ENCODE results near the gene RPL5.

Gene RPL5

DNA sequence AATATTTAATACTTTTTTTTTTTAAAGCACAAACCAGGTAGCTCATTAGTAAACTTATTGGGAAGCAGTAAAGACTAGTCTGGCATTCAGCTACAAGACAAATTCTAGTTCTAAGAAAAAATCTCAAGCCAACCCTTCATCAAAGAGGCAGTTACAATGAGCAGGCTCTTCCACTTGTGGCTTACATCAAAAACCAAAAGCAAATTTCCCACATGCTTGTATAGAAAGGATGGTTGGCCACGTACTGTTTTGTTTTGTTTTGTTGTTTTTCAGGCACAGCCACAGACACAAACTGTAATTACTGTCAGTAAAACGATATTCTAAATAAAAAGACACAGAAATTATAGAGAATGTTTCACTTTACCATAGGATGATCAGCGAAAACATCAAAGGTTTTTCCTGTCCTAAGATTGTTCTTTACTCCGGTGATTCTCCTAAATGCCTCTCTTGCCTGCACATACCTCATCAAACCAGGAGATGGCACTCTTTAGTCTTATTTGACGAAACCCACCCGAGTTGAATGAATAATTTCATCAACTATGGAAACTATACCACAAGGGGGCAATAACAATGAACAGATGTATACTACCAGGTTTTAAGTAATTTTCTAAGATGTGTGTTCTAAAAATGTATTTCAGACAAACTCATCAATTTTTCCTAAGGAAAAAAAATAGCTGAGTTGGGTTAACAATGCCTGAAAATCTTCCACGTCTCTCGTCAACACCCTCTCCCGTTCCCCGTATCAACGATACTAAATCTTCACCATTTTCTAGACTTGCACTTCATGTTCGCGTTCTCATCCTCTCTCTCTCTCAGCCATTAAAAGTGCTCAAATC, 26.9 kb downstream of the RPL5 start:
- DNase-seq, result no peak

DNA sequence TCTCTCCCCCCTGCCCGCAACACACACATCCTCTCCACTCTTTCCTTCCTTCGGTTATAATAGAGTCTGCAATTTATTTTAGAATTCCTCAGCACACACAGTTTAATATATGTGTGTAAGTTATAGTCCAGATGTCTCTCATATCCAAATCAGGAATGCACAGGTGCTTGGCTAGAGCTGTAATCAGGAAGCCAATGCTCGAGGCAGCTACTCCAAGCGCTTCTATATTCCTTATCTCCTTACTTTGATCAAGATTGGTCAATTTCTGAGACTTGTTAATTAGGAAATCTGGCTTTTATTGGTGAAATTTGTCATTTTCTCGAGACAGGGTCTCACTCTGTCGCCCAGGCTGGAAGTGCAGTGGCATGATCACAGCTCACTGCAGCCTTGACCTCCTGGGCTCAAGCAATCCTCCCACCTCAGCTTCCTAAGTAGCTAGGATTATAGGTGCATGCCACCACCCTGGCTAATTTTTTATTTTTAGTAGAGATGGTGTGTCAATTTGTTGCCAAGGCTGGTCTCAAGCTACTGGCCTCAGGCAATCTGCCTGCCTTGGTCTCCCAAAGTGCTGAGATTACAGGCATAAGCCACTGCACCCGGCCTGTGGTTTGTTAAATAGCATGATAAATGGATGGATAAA, 27.7 kb downstream of the RPL5 start:
- DNase-seq, result no peak

DNA sequence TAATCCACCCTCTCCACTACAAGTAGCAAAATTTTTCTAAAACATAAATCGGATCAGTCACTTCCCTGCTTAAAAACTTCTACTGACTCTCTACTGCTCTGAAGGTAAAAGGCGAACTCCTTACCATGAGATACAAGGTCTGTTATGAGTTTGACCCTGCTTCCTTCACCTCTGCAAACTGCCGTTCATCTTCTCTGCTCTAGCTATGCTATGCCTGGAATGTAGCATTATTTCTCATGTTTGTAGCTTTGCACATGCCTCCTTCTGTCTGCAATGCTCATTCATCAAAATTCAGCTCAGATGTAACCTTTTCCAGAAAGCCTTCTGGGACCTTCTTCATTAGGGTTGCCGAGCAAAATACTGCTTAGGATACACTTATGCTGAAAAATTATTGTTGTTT, 30.8 kb downstream of the RPL5 start:
- no peak for DNase-seq

DNA sequence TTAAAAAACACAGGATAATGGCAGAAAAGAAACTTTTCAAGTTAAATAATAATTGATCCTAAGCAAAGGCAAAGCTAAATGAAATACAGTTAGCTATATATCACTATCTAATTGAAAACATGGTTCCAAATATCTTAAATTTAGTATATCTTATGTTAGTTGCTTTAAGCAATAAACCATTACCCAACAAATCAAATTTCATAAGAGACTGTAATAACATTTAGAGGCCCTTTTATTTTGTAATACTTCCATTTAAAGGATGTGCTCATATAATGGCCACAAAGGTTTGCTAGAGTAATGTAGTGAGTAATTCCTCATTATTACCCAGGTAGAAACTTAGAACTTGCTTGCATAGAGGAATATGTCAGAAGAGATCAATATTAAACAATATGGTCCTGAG, 32.3 kb downstream of the RPL5 start:
- DNase-seq, result no peak

DNA sequence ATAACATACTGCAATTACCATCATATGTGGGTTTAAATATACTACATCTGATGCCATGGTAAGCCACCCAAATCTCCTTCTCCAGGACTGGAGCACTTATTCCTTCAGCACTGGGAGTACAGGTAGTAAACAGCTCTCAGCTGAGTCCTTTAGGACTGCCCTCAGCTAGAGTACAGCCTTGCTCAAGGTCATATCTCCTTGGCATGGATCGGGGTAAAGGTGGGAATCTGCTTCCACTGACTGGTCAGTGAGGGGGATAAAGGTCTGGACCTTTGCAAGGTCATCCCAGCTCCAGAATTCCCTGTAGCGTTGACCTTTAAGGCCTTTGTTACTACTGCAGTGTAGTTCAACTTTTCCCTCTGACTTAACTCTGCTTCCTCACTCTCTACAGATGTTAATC, 38.8 kb downstream of the RPL5 start:
- no peak for DNase-seq

DNA sequence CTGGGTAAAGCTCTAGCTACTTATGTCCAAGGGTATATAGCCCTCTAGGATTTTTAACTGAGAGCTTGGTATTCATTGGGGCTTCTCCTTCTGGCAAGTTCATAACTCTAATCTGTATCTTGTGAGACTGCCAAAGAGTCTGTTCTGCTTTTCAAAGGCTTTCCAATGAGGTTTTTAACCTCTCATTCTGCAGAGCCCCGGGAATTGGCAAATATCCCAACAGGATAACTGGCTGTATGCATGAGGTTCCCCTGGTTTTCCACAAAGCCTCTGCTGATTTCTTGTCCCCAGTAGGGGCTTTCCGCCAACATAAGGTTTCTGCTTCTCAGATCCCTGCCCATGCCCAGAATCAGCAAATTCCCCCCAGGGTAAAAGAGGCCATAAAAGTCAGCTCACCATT, 40.9 kb downstream of the RPL5 start:
- no peak for DNase-seq

DNA sequence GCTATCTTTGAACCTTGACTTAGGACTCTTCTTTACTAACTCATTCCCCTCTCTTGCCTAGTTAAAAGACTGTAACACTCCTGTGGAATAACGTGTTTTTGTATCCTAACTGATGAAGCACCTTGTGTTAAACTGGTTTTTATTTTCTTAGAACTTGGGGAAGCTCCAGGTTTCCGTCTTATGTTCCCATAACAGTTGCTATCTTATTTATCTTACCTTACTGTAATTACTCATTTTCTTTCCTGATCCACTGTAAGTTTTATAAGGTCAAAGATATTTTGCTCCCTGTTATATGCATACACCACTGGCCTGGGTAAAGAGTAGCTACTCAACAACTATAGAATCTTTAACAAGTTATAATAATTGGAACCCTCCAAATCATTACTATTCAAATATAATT, 43.1 kb downstream of the RPL5 start:
- DNase-seq, result no peak

DNA sequence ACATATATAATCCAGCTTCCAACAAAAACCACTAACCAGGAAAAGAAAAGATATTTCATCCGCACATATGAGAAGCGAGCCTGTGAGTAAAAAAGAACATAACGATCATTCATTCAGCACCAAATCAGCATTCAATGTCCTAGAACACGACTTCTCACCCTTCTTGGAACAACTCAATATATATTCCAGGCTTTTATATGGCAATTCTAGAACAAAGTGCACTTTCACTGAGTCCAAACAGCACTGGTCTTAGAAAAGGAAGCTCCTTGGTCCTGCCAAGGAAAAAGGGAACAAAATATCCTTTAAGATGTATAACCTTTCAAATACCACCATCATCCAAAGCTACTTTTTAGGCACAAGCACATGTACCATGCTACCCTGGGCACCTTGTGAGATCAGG, 44.5 kb downstream of the RPL5 start:
- DNase-seq, result no peak

DNA sequence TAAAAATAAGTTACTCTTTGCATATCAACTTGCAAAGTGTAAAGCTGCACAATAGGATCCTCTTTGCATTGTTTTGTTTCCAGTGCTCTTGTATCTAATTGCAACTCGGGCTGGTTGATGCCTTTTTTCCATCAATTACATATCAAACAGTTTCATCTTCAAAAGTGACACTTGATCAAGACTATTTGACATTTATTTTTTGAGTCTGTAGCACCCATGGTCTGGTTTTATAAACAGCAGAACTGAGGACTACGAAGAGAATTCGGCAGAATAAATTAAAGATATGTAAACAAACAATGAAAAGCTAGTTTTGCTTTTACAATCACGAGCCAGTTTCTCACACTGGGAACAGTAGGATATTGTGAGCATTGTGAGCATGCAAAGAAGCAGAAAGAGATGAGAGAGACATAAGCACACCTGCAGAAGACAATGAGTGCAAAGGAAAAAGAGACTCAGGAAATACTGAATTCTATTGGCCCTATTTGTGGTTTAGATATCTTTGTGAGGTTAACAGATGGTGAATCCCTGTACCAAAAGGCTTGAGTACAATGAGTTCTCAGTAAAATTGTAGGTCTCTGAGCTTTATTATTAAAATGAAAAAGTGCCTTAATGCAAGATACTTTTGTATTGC, 45.4 kb downstream of the RPL5 start:
- no peak for DNase-seq

DNA sequence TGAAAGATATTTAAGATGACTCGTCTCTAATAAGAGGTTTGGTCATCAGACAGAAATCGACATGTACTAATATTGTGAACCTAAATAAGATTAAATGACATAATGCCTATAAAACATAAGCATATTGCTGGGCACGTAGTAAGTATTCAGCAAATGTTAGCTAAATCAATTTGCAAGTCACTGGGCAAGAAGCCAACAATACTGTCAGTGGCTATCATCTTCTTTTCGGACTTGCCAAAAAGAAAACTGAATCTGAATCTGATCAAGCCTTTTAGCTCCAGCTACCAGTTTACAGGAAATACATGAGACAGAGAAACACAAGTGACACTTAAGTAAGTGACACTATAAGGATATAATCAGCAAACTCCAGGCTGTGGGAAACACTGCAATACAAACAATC, 46.0 kb downstream of the RPL5 start:
- DNase-seq, result no peak

DNA sequence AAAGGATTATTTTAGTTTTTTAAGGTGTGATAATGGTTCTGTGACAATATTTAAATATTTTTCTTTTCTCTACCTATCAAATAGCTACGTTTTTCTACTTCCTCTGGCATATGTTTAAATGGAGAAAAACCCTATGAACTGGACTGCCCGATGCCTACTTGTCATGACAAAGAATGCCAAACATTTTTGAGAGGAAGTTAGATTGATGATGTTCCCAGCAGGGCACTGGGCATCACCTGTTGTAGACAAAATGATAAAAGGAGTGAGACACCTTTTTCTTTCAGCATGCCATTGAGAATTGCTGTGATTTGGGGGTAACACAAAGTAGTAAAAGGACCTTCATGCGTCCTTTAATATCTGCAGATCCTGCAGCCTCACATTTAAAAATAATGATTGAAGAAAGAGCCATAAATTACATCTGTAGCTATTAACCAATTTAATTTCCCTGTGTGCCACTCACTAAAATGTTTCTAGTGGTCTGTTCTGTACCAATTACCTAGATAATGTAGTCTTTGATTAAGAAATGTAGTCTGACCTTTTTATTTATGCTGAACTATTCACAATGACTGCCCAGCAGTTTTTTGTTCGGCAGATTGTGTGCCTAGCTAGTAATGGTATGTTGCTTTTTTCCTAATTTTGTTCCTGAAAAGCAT, 47.6 kb downstream of the RPL5 start:
- DNase-seq, result no peak

DNA sequence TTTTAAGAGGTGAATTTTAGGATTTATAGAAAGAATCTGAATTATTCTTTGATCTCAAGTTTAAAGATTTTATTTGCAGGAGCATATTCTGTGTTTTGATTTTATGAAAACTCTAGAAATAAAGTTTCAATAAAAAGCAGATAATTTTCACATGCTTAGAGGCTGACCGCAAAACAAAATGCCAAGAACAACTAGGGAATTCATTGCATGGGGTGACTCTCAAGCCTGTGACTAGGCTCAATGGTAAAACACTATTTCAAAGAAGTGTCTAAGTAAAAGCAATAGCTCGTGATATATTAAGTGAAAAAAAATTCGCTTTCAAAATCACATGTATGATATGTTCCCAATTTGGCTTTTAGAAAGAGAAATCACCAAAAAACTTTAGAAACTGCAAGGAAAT, 49.6 kb downstream of the RPL5 start:
- no peak for DNase-seq

DNA sequence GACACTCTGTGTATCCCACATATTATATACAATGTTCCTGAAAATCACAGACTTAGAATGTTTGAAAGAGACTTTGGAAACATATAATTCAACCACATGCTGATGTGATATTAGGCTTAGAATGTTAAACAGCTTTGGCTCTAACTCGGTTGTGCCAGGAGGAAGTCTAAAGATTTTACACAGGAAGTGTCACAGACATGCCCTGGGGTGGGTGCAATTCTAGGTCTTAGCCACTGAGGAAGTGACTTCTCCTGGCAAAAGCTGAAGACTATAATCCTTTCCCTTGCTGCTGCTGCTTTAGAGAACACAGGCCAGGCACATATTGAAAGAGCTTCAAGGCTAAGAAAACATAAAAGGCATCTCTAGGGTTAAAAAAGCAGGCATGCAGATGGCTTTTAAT, 51.0 kb downstream of the RPL5 start:
- peak; percentile 26 for DNase-seq

DNA sequence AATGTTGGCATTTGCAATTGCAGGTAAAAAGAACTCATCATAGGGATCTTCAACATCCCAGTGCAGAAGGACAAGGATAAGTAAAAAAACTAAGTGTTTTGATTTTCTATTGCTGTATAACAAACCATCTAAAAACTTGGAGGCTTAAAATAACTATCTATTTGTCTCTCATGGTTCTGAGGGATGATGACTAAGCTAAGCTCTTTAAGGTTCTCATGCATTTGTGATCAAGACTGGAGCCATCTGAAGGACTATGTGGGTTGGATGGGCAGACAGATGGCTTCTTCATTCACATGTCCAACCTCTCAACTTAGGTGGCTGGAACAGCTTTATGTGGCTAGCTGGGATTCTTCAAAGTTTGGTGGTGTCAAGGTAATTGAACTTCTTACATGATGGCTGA, 51.5 kb downstream of the RPL5 start:
- no peak for DNase-seq

DNA sequence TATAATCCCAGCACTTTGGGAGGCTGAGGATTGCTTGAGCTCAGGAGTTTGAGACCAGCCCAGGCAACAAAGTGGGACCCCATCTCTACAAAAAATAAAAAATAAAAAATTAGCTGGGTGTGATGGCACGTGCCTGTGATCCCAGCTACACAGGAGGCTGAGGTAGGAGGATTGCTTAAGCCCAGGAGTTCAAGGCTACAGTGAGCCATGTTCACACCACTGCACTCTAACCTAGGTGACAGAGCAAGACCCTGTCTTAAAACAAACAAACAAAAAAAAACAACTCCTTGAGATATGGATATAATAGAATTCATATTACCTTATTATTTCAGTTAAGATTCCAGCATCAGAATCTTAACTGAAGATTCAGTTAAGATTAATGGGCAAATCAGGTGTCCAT, 52.4 kb downstream of the RPL5 start:
- DNase-seq, result no peak

DNA sequence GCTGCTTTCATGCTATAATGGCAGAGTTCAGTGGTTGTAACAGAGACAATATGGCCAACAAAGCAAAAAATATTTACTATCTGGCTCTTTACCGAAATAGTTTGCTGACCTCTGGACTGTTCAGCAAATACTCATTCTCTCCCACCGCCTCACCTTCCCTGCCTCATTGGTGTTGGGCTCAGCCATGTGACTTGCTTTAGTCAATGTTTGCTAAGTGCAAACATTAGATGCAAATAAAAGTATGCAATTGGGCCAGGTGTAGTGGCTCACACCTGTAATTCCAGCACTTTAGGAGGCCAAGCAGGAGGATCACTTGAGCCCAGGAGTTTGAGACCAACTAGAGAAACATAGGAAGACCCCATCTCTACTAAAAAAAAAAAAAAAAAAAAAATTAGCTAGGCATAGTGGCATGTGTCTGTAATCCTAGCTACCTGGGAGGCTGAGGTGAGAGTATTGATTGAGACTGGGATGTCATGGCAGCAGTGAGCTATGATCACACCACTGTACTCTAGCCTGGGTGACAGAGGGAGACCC, 55.1 kb downstream of the RPL5 start:
- DNase-seq, result no peak

DNA sequence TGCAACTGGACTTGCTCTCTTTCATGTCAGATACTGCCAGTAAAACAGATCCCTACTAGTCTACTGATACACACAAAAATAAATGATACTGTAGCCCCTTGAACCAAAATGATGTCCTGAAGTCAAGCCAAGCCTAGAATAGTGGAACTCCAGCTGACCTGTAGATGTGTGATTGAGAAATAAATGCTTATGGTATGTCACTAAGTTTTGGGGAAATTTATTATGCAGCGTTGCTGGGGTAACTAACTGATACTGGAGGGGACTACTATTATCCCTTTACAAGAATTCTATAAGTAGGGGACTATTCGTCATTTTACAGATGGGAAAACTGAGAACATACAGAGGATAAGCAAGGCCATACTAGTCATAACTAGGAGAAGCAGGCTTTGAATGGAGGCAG, 55.6 kb downstream of the RPL5 start:
- no peak for DNase-seq

Measured in activated T-cell treated with anti-CD3 and anti-CD28 coated beads, Interleukin-2, amount 50 U/mL, for 1 hour (primary cell).